ENCODE measurements around the gene S100A7A. TPM values are rescaled to one million over a fixed set of nuclear protein-coding genes. Genes with fewer than 3 reads are reported as not detected.
"Not testable (repeated sequence)": the region's sequence is repeated elsewhere in the genome, so short reads cannot be mapped to it uniquely, and the experiment has no call there.

S100A7A gene
- total RNA-seq, 6 experiments from 2014 or later: not detected

DNA sequence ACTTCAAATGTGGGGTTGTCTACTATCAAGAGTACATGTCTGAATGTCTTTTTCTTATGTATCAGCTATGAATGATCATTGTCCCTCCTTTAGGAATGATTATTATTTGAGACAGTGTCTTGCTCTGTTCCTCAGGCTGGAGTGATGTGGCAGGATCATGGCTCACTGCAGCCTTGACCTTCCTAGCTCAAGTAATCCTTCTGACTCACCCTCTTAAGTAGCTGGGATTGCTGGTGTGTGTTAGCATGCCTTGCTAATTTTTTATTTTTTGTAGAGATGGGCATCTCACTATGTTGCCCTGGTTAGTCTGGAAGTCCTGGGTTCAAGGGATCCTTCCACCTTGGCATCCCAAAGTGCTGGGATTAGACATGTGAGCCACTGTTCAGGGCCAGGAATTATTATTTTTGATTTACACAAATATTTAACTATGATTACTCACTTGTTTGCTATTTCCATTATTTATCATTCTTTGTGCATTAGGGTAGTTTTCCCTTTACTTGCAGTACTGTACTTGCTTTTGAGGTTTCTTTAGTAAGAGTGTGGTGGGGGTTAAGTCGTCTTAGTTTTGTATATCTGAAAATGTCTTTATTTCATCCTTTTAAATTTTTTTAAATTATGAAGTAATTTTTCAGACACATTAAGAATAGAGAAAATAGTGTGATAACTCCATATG, 31.3 kb downstream of the S100A7A start:
- no peaks in the 10 kb centered on the region for H3K36me3 ChIP-seq
- H3K27ac ChIP-seq: no peak overlapping the region
- H3K4me3 ChIP-seq: no peak overlapping the region
- intact Hi-C loops (cut with DNase I): no loop called here
- DNase-seq (no peak), ATAC-seq (no peak)
- no peaks in the 10 kb centered on the region for H3K9me3 ChIP-seq
- WGBS (ENCODE audit: insufficient coverage, low coverage, low lambda C conversion rate, missing lambda C conversion rate): 42% methylated on average over 1 of the region's 1 CpG
- no peaks in the 10 kb centered on the region for H3K27me3 ChIP-seq
- no peak for TF ChIP-seq POLR2A (IDR thresholded peaks at IDR 0.05)
- TF ChIP-seq, protein P1, sequence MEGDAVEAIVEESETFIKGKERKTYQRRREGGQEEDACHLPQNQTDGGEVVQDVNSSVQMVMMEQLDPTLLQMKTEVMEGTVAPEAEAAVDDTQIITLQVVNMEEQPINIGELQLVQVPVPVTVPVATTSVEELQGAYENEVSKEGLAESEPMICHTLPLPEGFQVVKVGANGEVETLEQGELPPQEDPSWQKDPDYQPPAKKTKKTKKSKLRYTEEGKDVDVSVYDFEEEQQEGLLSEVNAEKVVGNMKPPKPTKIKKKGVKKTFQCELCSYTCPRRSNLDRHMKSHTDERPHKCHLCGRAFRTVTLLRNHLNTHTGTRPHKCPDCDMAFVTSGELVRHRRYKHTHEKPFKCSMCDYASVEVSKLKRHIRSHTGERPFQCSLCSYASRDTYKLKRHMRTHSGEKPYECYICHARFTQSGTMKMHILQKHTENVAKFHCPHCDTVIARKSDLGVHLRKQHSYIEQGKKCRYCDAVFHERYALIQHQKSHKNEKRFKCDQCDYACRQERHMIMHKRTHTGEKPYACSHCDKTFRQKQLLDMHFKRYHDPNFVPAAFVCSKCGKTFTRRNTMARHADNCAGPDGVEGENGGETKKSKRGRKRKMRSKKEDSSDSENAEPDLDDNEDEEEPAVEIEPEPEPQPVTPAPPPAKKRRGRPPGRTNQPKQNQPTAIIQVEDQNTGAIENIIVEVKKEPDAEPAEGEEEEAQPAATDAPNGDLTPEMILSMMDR (IDR thresholded peaks at IDR 0.05): no peak
- H3K4me1 ChIP-seq: no peaks in the 10 kb centered on the region

DNA sequence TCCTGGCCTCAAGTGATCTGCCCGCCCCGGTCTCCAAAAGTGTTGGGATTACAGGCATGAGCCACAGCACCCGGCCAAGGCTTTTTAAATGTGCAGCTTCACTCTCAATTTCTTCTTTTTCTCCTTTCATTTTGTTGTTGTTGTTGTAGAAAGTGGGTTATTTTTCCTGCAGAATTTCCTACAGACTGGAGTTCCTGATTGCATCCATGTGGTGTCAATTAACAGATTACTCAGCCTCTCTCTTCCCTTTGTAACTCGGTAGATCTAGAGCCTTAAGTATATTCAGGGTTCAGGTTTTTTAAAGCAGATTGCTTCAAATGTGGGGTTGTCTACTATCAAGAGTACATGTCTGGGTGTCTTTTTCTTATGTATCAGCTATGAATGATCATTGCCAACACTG, 32.5 kb downstream of the S100A7A start:
- DNase-seq; H3K4me1 ChIP-seq; ATAC-seq; intact Hi-C loops (cut with DNase I); H3K4me3 ChIP-seq; H3K27ac ChIP-seq; H3K9me3 ChIP-seq; H3K36me3 ChIP-seq; H3K27me3 ChIP-seq: not testable (repeated sequence)
- 54% methylated on average over 4 of the region's 4 CpGs for WGBS (ENCODE audit: insufficient coverage, low coverage, low lambda C conversion rate, missing lambda C conversion rate)

DNA sequence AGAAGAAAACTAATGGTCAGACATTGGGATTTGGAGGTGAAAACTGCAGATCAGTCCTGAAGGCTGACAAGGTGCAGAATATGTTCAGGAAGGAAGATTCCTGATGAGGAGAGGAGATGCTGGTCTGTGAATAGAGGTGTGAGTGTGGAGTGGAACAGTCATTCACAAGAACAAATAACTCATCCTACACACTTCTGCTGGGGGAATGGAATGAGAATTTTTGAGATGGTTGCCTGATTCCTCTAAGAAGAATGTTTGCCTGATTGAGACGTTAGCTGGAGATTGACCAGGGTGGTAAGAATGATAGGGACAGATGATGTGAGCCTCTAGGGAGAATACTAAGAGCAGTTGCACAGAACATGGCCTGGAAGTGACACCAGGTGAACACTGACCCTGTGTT, 40.1 kb downstream of the S100A7A start:
- H3K27me3 ChIP-seq: no peaks in the 10 kb centered on the region
- DNase-seq (no peak), ATAC-seq (no peak)
- no peaks in the 10 kb centered on the region for H3K4me1 ChIP-seq
- WGBS (ENCODE audit: insufficient coverage, low coverage, low lambda C conversion rate, missing lambda C conversion rate): 33% methylated on average over 1 of the region's 1 CpG
- intact Hi-C loops (cut with DNase I): no loop called here
- no peaks in the 10 kb centered on the region for H3K36me3 ChIP-seq
- H3K4me3 ChIP-seq: no peak overlapping the region
- no peak overlapping the region for H3K27ac ChIP-seq
- H3K9me3 ChIP-seq: no peaks in the 10 kb centered on the region
- TF ChIP-seq, protein P1 (IDR thresholded peaks at IDR 0.05): no peak
- no peak for TF ChIP-seq POLR2A (IDR thresholded peaks at IDR 0.05)

DNA sequence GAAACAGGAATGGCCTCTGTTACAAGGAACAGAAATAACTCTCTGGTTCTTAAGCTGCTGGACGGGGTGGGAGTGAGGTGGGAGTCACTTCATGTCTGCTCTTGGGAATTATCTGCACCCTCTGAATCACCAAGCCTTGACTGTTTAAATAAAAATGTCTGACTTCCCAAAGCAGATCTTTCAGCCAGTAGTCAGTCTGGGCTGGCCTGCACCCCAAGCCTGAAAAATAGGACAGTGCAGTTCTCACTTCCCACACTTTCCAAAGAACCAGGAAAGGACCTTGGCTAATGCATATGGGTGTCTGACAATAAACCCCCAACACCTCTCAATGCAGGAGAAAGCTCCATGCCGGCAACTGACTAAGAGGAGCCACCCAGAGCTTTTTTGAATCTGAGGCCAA, 43.3 kb downstream of the S100A7A start:
- TF ChIP-seq, protein P1 (IDR thresholded peaks at IDR 0.05): no peak
- no peak for TF ChIP-seq POLR2A (IDR thresholded peaks at IDR 0.05)
- no peaks in the 10 kb centered on the region for H3K9me3 ChIP-seq
- no peak overlapping the region for H3K4me3 ChIP-seq
- ATAC-seq (no peak), DNase-seq (no peak)
- no peaks in the 10 kb centered on the region for H3K4me1 ChIP-seq
- H3K27ac ChIP-seq: no peak overlapping the region
- 17% methylated on average over 1 of the region's 2 CpGs for WGBS (ENCODE audit: insufficient coverage, low coverage, low lambda C conversion rate, missing lambda C conversion rate)
- H3K27me3 ChIP-seq: no peaks in the 10 kb centered on the region
- intact Hi-C loops (cut with DNase I): no loop called here
- no peaks in the 10 kb centered on the region for H3K36me3 ChIP-seq

DNA sequence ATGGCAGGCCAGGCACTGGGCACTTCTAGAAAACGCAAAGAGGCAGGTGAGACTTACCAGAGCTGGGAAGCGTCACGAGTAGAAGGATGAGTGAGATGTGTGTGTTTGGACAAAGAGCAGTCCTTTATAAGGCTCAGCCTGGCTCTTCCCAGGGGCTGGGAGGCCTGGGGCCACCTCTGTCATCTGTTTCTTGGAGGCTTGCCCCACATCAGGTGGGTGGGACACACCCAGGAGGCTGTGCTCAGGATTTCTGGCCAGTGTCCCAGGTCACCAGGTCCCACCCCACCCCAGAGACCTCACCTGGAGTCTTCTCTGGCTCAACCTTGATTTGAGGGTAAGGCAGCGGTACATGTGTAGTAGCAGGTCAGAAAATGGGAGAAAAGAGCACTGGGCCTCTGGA, 44.2 kb downstream of the S100A7A start, which contains the start of gene S100A7:
Gene S100A7 (minus strand): TSS at position 101 of the 400 bp plus-strand sequence. CDS start 1,638 bp downstream, outside the sequence.
- ATAC-seq: peak in 1 of 4 donors; percentile 12
- intact Hi-C loops (cut with DNase I): no loop called here
- Histone ChIP-seq H3K27ac (no peak within 1 kb of the TSS), H3K4me3 (no peak within 1 kb of the TSS), H3K9me3 (no peaks in the 10 kb centered on the region), H3K36me3 (no peaks in the 10 kb centered on the region), H3K4me1 (no peaks in the 10 kb centered on the region), H3K27me3 (no peaks in the 10 kb centered on the region)
- no peak for TF ChIP-seq POLR2A (IDR thresholded peaks at IDR 0.05)
- TF ChIP-seq, protein P1 (IDR thresholded peaks at IDR 0.05): no peak
- 67% methylated on average over 4 of the region's 4 CpGs for WGBS (ENCODE audit: insufficient coverage, low coverage, low lambda C conversion rate, missing lambda C conversion rate)
- DNase-seq: no peak

DNA sequence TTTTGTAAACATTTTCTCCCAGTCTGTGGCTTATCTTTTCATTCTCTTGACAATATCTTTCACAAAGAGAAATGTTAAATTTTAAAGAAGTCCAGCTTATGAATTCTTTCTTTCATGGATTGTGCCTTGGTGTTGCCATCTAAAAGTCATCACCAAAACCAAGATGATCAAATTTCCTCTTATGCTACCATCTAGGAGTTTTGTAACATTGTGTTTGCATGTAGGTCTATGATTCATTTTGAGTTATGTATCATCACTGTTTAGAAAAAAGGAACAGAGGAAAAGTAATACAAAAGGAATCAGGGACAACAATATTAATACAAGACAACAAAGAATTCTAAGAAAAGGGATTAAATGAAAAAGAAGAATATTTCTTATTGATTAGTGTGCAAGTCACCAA, 46.4 kb downstream of the S100A7A start:
- H3K36me3 ChIP-seq; H3K27ac ChIP-seq; H3K4me1 ChIP-seq; H3K27me3 ChIP-seq; intact Hi-C loops (cut with DNase I); H3K4me3 ChIP-seq; ATAC-seq; DNase-seq; H3K9me3 ChIP-seq: not testable (repeated sequence)
